SJSA1 (cell line): ENCODE results near the gene SLC4A8. TPM values are rescaled to one million over a fixed set of nuclear protein-coding genes. Genes with fewer than 3 reads are reported as not detected.
"Not testable (repeated sequence)": the region's sequence is repeated elsewhere in the genome, so short reads cannot be mapped to it uniquely, and the experiment has no call there.

Source experiments
- DNase-seq, 2 experiments: peaks; one replicate each; pipeline ENCODE4 v3.0.0-alpha.2; 2015 to 2020; ENCODE audit warnings: low spot score in 2 of 2, low read depth in 1 of 2
- H3K27ac ChIP-seq: fragments of 250-450 bp; sonication (Bioruptor Pico); 2 replicates; pipeline ENCODE4 v1.5.1; 2020; ENCODE audit warnings: mild to moderate bottlenecking, moderate library complexity
- H3K27me3 ChIP-seq: fragments of 250-450 bp; sonication (Bioruptor Pico); replicated peaks from 2 replicates; pipeline ENCODE4 v1.5.1; 2020; ENCODE audit warnings: mild to moderate bottlenecking, moderate library complexity
- H3K36me3 ChIP-seq: fragments of 250-450 bp; sonication (Bioruptor Pico); 2 replicates; pipeline ENCODE4 v1.5.1; 2020; ENCODE audit warnings: mild to moderate bottlenecking
- H3K4me1 ChIP-seq: fragments of 250-450 bp; sonication (Bioruptor Pico); replicated peaks from 2 replicates; pipeline ENCODE4 v1.6.1; 2021; ENCODE audit warnings: mild to moderate bottlenecking
- H3K4me3 ChIP-seq: fragments of 250-450 bp; sonication (Bioruptor Pico); 2 replicates; pipeline ENCODE4 v1.5.1; 2020; ENCODE audit warnings: mild to moderate bottlenecking
- H3K9me3 ChIP-seq: fragments of 250-450 bp; sonication (Bioruptor Pico); replicated peaks from 2 replicates; pipeline ENCODE4 v1.5.1; 2020; ENCODE audit warnings: mild to moderate bottlenecking
- total RNA-seq: library from RNA; depleted of rRNA; stranded (reverse); fragments of >200 nt; shearing (Covaris generic); gene quantifications from 2 replicates; pipeline ENCODE4 v1.2.3, GENCODE V29; 2014

Gene SLC4A8
- total RNA-seq, 1 experiment from 2014 or later, result 6.2 TPM

GRCh38 chr12:51454016-51454415 lies 29.4 kb downstream of the SLC4A8 start:
- H3K9me3 ChIP-seq, H3K27me3 ChIP-seq, H3K4me3 ChIP-seq, DNase-seq, H3K36me3 ChIP-seq, H3K27ac ChIP-seq, H3K4me1 ChIP-seq: not testable (repeated sequence)

- DNase-seq, H3K27ac ChIP-seq, H3K4me1 ChIP-seq, H3K9me3 ChIP-seq, H3K4me3 ChIP-seq, H3K27me3 ChIP-seq, H3K36me3 ChIP-seq: not testable (repeated sequence)
Observed at GRCh38 chr12:51455050-51455449, 30.4 kb downstream of the SLC4A8 start.

GRCh38 chr12:51458635-51459034 lies 34.0 kb downstream of the SLC4A8 start:
- Histone ChIP-seq H3K4me3 (no peak overlapping the region), H3K9me3 (no peaks in the 10 kb centered on the region)
- no peak for DNase-seq

GRCh38 chr12:51460519-51460918 lies 35.9 kb downstream of the SLC4A8 start:
- Histone ChIP-seq H3K36me3 (peaks cover 11% of the 10 kb centered on the region), H3K4me1 (no peaks in the 10 kb centered on the region), H3K9me3 (no peaks in the 10 kb centered on the region), H3K27me3 (no peaks in the 10 kb centered on the region), H3K4me3 (no peak overlapping the region), H3K27ac (no peak overlapping the region)
- no peak for DNase-seq

More at GRCh38 chr12:51458635-51459034, 34.0 kb downstream of the SLC4A8 start:
- Histone ChIP-seq H3K27me3 (no peaks in the 10 kb centered on the region), H3K27ac (no peak overlapping the region), H3K4me1 (no peaks in the 10 kb centered on the region), H3K36me3 (peaks cover 5% of the 10 kb centered on the region)

GRCh38 chr12:51465491-51465890 lies 40.9 kb downstream of the SLC4A8 start:
- no peak for DNase-seq
- Histone ChIP-seq H3K27me3 (no peaks in the 10 kb centered on the region), H3K4me1 (no peaks in the 10 kb centered on the region), H3K9me3 (no peaks in the 10 kb centered on the region), H3K36me3 (peaks cover 13% of the 10 kb centered on the region), H3K4me3 (no peak overlapping the region), H3K27ac (no peak overlapping the region)

GRCh38 chr12:51470116-51470515 lies 45.5 kb downstream of the SLC4A8 start:
- Histone ChIP-seq H3K36me3 (peaks cover 5% of the 10 kb centered on the region), H3K4me3 (no peak overlapping the region), H3K9me3 (no peaks in the 10 kb centered on the region), H3K27ac (no peak overlapping the region), H3K27me3 (no peaks in the 10 kb centered on the region), H3K4me1 (no peaks in the 10 kb centered on the region)
- no peak for DNase-seq

GRCh38 chr12:51471111-51471864 lies 46.7 kb downstream of the SLC4A8 start:
- Histone ChIP-seq H3K27me3 (no peaks in the 10 kb centered on the region), H3K36me3 (peaks cover 10% of the 10 kb centered on the region), H3K27ac (no peak overlapping the region), H3K9me3 (no peaks in the 10 kb centered on the region), H3K4me1 (no peaks in the 10 kb centered on the region), H3K4me3 (no peak overlapping the region)
- no peak for DNase-seq

GRCh38 chr12:51472984-51473383 lies 48.4 kb downstream of the SLC4A8 start:
- no peak overlapping the region for H3K27ac ChIP-seq
- H3K36me3 ChIP-seq, result peaks cover 10% of the 10 kb centered on the region
- DNase-seq, result no peak
- H3K9me3 ChIP-seq, result no peaks in the 10 kb centered on the region
- no peak overlapping the region for H3K4me3 ChIP-seq
- H3K27me3 ChIP-seq, result no peaks in the 10 kb centered on the region
- no peaks in the 10 kb centered on the region for H3K4me1 ChIP-seq

GRCh38 chr12:51473947-51474346 lies 49.3 kb downstream of the SLC4A8 start:
- Histone ChIP-seq H3K4me1 (no peaks in the 10 kb centered on the region), H3K9me3 (no peaks in the 10 kb centered on the region), H3K27me3 (no peaks in the 10 kb centered on the region), H3K4me3 (no peak overlapping the region), H3K36me3 (peaks cover 10% of the 10 kb centered on the region), H3K27ac (no peak overlapping the region)
- no peak for DNase-seq

- DNase-seq, result no peak
- Histone ChIP-seq H3K27ac (no peak overlapping the region), H3K9me3 (no peaks in the 10 kb centered on the region), H3K4me3 (no peak overlapping the region), H3K36me3 (peaks cover 10% of the 10 kb centered on the region), H3K27me3 (no peaks in the 10 kb centered on the region), H3K4me1 (no peaks in the 10 kb centered on the region)
Observed at GRCh38 chr12:51475543-51475942, 50.9 kb downstream of the SLC4A8 start.

- H3K36me3 ChIP-seq, result no peaks in the 10 kb centered on the region; the same call in 1 of the 2 replicates
- H3K4me3 ChIP-seq, result no peak overlapping the region
- H3K27ac ChIP-seq, result no peak overlapping the region
- H3K4me1 ChIP-seq, result no peaks in the 10 kb centered on the region
- H3K9me3 ChIP-seq, result no peaks in the 10 kb centered on the region
- no peaks in the 10 kb centered on the region for H3K27me3 ChIP-seq
- no peak for DNase-seq
Observed at GRCh38 chr12:51480978-51481377, 56.3 kb downstream of the SLC4A8 start.

GRCh38 chr12:51482929-51483697 lies 58.5 kb downstream of the SLC4A8 start:
- Histone ChIP-seq H3K27ac (no peak overlapping the region), H3K4me1 (no peaks in the 10 kb centered on the region), H3K4me3 (no peak overlapping the region), H3K36me3 (no peaks in the 10 kb centered on the region), H3K9me3 (no peaks in the 10 kb centered on the region), H3K27me3 (no peaks in the 10 kb centered on the region)
- no peak for DNase-seq

GRCh38 chr12:51484119-51484518 lies 59.5 kb downstream of the SLC4A8 start:
- no peak overlapping the region for H3K4me3 ChIP-seq
- H3K27me3 ChIP-seq, result no peaks in the 10 kb centered on the region
- H3K4me1 ChIP-seq, result no peaks in the 10 kb centered on the region
- H3K27ac ChIP-seq, result no peak overlapping the region
- no peak for DNase-seq
- no peaks in the 10 kb centered on the region for H3K9me3 ChIP-seq
- no peaks in the 10 kb centered on the region for H3K36me3 ChIP-seq

GRCh38 chr12:51488281-51488680 lies 63.6 kb downstream of the SLC4A8 start:
- H3K36me3 ChIP-seq, result no peaks in the 10 kb centered on the region
- H3K4me1 ChIP-seq, result no peaks in the 10 kb centered on the region
- H3K9me3 ChIP-seq, result no peaks in the 10 kb centered on the region
- H3K4me3 ChIP-seq, result no peak overlapping the region
- H3K27me3 ChIP-seq, result no peaks in the 10 kb centered on the region
- no peak for DNase-seq
- no peak overlapping the region for H3K27ac ChIP-seq
